H9 (cell line): Measurements from ENCODE around the gene CCDC28B. TPM values are rescaled to one million over a fixed set of nuclear protein-coding genes. Genes with fewer than 3 reads are reported as not detected.

ENCODE experiments used
- DNase-seq: peaks from one replicate; pipeline ENCODE4 v3.0.0-alpha.2; 2017
- H2AFZ ChIP-seq: one replicate; pipeline ENCODE4 v1.6.1; 2013; ENCODE audit warnings: mild to moderate bottlenecking, low read length, control low read depth, moderate library complexity
- H2AK5ac ChIP-seq: 2 replicates; pipeline ENCODE4 v1.6.1; 2013; ENCODE audit warnings: low read length, control low read depth, mixed read lengths; ENCODE audit not compliant: insufficient read length
- H2BK120ac ChIP-seq: one replicate; pipeline ENCODE4 v1.6.1; 2013; ENCODE audit warnings: low read depth, mild to moderate bottlenecking, low read length, control low read depth, inconsistent platforms; ENCODE audit not compliant: poor library complexity, severe bottlenecking
- H2BK12ac ChIP-seq: 2 replicates; pipeline ENCODE4 v1.6.1; 2013; ENCODE audit warnings: low read length, control low read depth, mixed read lengths, low read depth; ENCODE audit not compliant: insufficient read length
- H2BK15ac ChIP-seq: 2 replicates; pipeline ENCODE4 v1.6.1; 2013; ENCODE audit warnings: low read depth, low read length, control low read depth
- H2BK20ac ChIP-seq: one replicate; pipeline ENCODE4 v1.6.1; 2013; ENCODE audit warnings: low read depth, mild to moderate bottlenecking, low read length, control low read depth, inconsistent platforms; ENCODE audit not compliant: poor library complexity, severe bottlenecking
- H2BK5ac ChIP-seq: 2 replicates; pipeline ENCODE4 v1.6.1; 2013; ENCODE audit warnings: low read length, control low read depth, mixed read lengths; ENCODE audit not compliant: insufficient read length
- H3K14ac ChIP-seq: 2 replicates; pipeline ENCODE4 v1.6.1; 2013; ENCODE audit warnings: low read length, control low read depth; ENCODE audit not compliant: insufficient read depth
- H3K18ac ChIP-seq: 2 replicates; pipeline ENCODE4 v1.6.1; 2013; ENCODE audit warnings: low read depth, mild to moderate bottlenecking, mixed read lengths, low read length, control low read depth; ENCODE audit not compliant: insufficient read length
- H3K23ac ChIP-seq: 2 replicates; pipeline ENCODE4 v1.6.1; 2013; ENCODE audit warnings: low read length, control low read depth, mixed read lengths, low read depth; ENCODE audit not compliant: insufficient read length
- H3K23me2 ChIP-seq: 2 replicates; pipeline ENCODE4 v1.6.1; 2013; ENCODE audit warnings: low read depth, mild to moderate bottlenecking, mixed read lengths, low read length, control low read depth; ENCODE audit not compliant: insufficient read length, poor library complexity, severe bottlenecking
- H3K27ac ChIP-seq: 2 replicates; pipeline ENCODE4 v1.5.1; 2013; ENCODE audit warnings: low read length, control low read depth, mixed read lengths, low read depth; ENCODE audit not compliant: insufficient read length
- H3K27me3 ChIP-seq: 2 replicates; pipeline ENCODE4 v1.6.1; 2013; ENCODE audit warnings: low read length, control low read depth, inconsistent platforms; ENCODE audit not compliant: insufficient read depth
- H3K4ac ChIP-seq: 2 replicates; pipeline ENCODE4 v1.6.1; 2013; ENCODE audit warnings: low read depth, mild to moderate bottlenecking, control low read depth, inconsistent platforms, low read length, moderate library complexity
- H3K4me1 ChIP-seq: 2 replicates; pipeline ENCODE4 v1.6.1; 2013; ENCODE audit warnings: low read length, control low read depth, inconsistent platforms; ENCODE audit not compliant: insufficient read depth
- H3K4me2 ChIP-seq: 2 replicates; pipeline ENCODE4 v1.6.1; 2013; ENCODE audit warnings: low read length, control low read depth, mixed read lengths; ENCODE audit not compliant: insufficient read length, insufficient read depth
- H3K56ac ChIP-seq: 2 replicates; pipeline ENCODE4 v1.6.1; 2013; ENCODE audit warnings: low read depth, mild to moderate bottlenecking, mixed read lengths, low read length, control low read depth; ENCODE audit not compliant: insufficient read length
- H3K79me1 ChIP-seq: 2 replicates; pipeline ENCODE4 v1.6.1; 2013; ENCODE audit warnings: low read depth, mild to moderate bottlenecking, moderate library complexity, low read length, control low read depth, inconsistent platforms; ENCODE audit not compliant: insufficient read depth, poor library complexity, severe bottlenecking
- H3K79me2 ChIP-seq: 2 replicates; pipeline ENCODE4 v1.6.1; 2013; ENCODE audit warnings: low read length, control low read depth, inconsistent platforms; ENCODE audit not compliant: insufficient read depth
- H3K9ac ChIP-seq: 2 replicates; pipeline ENCODE4 v1.6.1; 2013; ENCODE audit warnings: low read length, control low read depth, mixed read lengths; ENCODE audit not compliant: insufficient read length; ENCODE audit errors: extremely low read depth
- H3K9me3 ChIP-seq: one replicate; pipeline ENCODE4 v1.6.1; 2013; ENCODE audit warnings: low read depth, low read length, inconsistent platforms; ENCODE audit not compliant: control insufficient read depth
- H3T11ph ChIP-seq: one replicate; pipeline ENCODE4 v1.6.1; 2013; ENCODE audit warnings: mild to moderate bottlenecking, low read length, control low read depth, inconsistent platforms
- H4K20me1 ChIP-seq: one replicate; pipeline ENCODE4 v1.6.1; 2013; ENCODE audit not compliant: control insufficient read depth, insufficient read length, insufficient read depth
- H4K5ac ChIP-seq: 2 replicates; pipeline ENCODE4 v1.6.1; 2013; ENCODE audit warnings: low read depth, mild to moderate bottlenecking, mixed read lengths, low read length, control low read depth; ENCODE audit not compliant: insufficient read length
- H4K8ac ChIP-seq: replicated peaks from 2 replicates; pipeline ENCODE4 v1.6.1; 2013; ENCODE audit warnings: low read length, control low read depth, mixed read lengths, low read depth; ENCODE audit not compliant: insufficient read length
- H4K91ac ChIP-seq: 2 replicates; pipeline ENCODE4 v1.6.1; 2013; ENCODE audit warnings: low read depth, mild to moderate bottlenecking, moderate library complexity, mixed read lengths, low read length, control low read depth; ENCODE audit not compliant: insufficient read length
- H3K27ac Mint-ChIP-seq, 3 experiments: 2 replicates in 2 of 3; 3 replicates in 1 of 3; pipeline ENCODE4 v1.8.0; 2020 to 2021; ENCODE audit warnings: mixed read lengths in 3 of 3, mild to moderate bottlenecking in 1 of 3, moderate library complexity in 1 of 3
- H3K27me3 Mint-ChIP-seq: 2 replicates; pipeline ENCODE4 v1.8.0; 2021; ENCODE audit warnings: low read depth, mild to moderate bottlenecking, moderate library complexity, mixed read lengths
- H3K36me3 Mint-ChIP-seq, 3 experiments: 2 replicates in 2 of 3; 3 replicates in 1 of 3; pipeline ENCODE4 v1.8.0; 2020 to 2021; ENCODE audit warnings: low read depth in 3 of 3, mixed read lengths in 3 of 3; ENCODE audit not compliant: insufficient read depth in 1 of 3
- H3K4me1 Mint-ChIP-seq, 2 experiments: 2 replicates each; pipeline ENCODE4 v1.8.0; 2020; ENCODE audit warnings: mixed read lengths in 2 of 2
- H3K4me3 Mint-ChIP-seq, 2 experiments: 2 replicates in 1 of 2; 3 replicates in 1 of 2; pipeline ENCODE4 v1.8.0; 2020 to 2021; ENCODE audit warnings: mild to moderate bottlenecking in 2 of 2, mixed read lengths in 2 of 2, moderate library complexity in 1 of 2
- H3K9me3 Mint-ChIP-seq, 2 experiments: 2 replicates in 1 of 2; 3 replicates in 1 of 2; pipeline ENCODE4 v1.8.0; 2020; ENCODE audit warnings: mild to moderate bottlenecking in 2 of 2, mixed read lengths in 2 of 2, moderate library complexity in 1 of 2
- CTCF ChIP-seq: fragments of 200-600 bp; sonication (generic); conservative IDR thresholded peaks from 3 replicates; pipeline ENCODE4 v1.8.0; 2021; ENCODE audit warnings: antibody characterized with exemption, mild to moderate bottlenecking
- WGBS: extraction: QIAGEN DNeasy Blood & Tissue Kit; methylation state at CpG from one replicate; pipeline ENCODE4 v1.1.7; 2013; ENCODE audit warnings: missing lambda C conversion rate, low lambda C conversion rate, mixed read lengths; ENCODE audit not compliant: insufficient read length; ENCODE audit errors: extremely low coverage; 5-methylcytosine and 5-hydroxymethylcytosine counted together
- total RNA-seq: library from RNA; stranded (reverse); gene quantifications from 2 replicates; pipeline ENCODE4 v1.2.1, GENCODE V29; 2021

The CCDC28B gene
- total RNA-seq, 1 experiment from 2014 or later, result 20.7 TPM

- Histone ChIP-seq H2BK120ac (no peak overlapping the region), H4K20me1 (no peaks in the 10 kb centered on the region), H4K5ac (no peak overlapping the region), H3K23ac (no peak overlapping the region), H4K91ac (no peak overlapping the region), H2BK12ac (no peak overlapping the region), H2AK5ac (no peak overlapping the region), H3K56ac (no peak overlapping the region), H4K8ac (no peak overlapping the region), H3K79me2 (no peaks in the 10 kb centered on the region), H3K79me1 (no peaks in the 10 kb centered on the region), H3K4me1 (no peaks in the 10 kb centered on the region; the same call in 1 of the 2 replicates), H3K23me2 (peaks cover 3% of the 10 kb centered on the region), H3K27ac (no peak overlapping the region), H2AFZ (no peak overlapping the region), H2BK20ac (no peak overlapping the region), H2BK15ac (no peak overlapping the region), H3T11ph (no peak overlapping the region), H3K14ac (no peak overlapping the region; the same call in 1 of the 2 replicates), H3K27me3 (no peaks in the 10 kb centered on the region), H3K4ac (no peak overlapping the region), H3K9me3 (no peaks in the 10 kb centered on the region), H3K18ac (no peak overlapping the region), H2BK5ac (no peak overlapping the region), H3K4me2 (peak overlapping the region; percentile 56), H3K9ac (no peak overlapping the region)
- peaks cover 5% of the 10 kb centered on the region for H3K27me3 Mint-ChIP-seq
- TF ChIP-seq CTCF, result no peak
- peaks cover 20 to 44% (median 37%) of the 10 kb centered on the region in 3 experiments; a peak in 6 of 7 replicates for H3K36me3 Mint-ChIP-seq
- H3K4me3 Mint-ChIP-seq, result peak overlapping the region in 1 of 2 experiments; percentile 17; a peak in 1 of 5 replicates
- WGBS, result no CpG with 5 or more reads among the region's 4 CpGs
- H3K27ac Mint-ChIP-seq, result no peak overlapping the region; a peak in 1 of 7 replicates
- H3K9me3 Mint-ChIP-seq, result no peaks in the 10 kb centered on the region
- H3K4me1 Mint-ChIP-seq, result peaks cover 36 to 37% of the 10 kb centered on the region in 2 experiments
- DNase-seq, result no peak
These were observed 1.2 kb upstream of the CCDC28B start for GRCh38 chr1:32199043-32199716.
